GM06990 (cell line): ENCODE measurements around the gene ARF1.
A peak's percentile ranks its signal among the peaks of the same experiment; 100 is the strongest.

Source experiments
- DNase-seq: peaks from one replicate; pipeline ENCODE4 v3.0.0-alpha.2; 2011; ENCODE audit not compliant: insufficient read length; ENCODE audit errors: extremely low read depth
- H3K27me3 ChIP-seq: replicated peaks from 2 replicates; pipeline ENCODE4 v1.6.0; 2011; ENCODE audit warnings: low read length; ENCODE audit not compliant: control insufficient read depth, insufficient read depth
- H3K36me3 ChIP-seq: 2 replicates; pipeline ENCODE4 v1.5.1; 2011; ENCODE audit warnings: low read length; ENCODE audit not compliant: control insufficient read depth, insufficient read depth
- H3K4me3 ChIP-seq: replicated peaks from 2 replicates; pipeline ENCODE4 v1.5.1; 2011; ENCODE audit warnings: low read depth, mild to moderate bottlenecking, control low read depth, low read length
- TF ChIP-seq, protein P1 (sequence below): IDR thresholded peaks from 2 replicates; pipeline ENCODE4 v1.5.1; 2011; ENCODE audit warnings: low read length, control low read depth, mild to moderate bottlenecking, inconsistent platforms; ENCODE audit not compliant: insufficient read depth, poor library complexity, severe bottlenecking

The ARF1 gene

DNA sequence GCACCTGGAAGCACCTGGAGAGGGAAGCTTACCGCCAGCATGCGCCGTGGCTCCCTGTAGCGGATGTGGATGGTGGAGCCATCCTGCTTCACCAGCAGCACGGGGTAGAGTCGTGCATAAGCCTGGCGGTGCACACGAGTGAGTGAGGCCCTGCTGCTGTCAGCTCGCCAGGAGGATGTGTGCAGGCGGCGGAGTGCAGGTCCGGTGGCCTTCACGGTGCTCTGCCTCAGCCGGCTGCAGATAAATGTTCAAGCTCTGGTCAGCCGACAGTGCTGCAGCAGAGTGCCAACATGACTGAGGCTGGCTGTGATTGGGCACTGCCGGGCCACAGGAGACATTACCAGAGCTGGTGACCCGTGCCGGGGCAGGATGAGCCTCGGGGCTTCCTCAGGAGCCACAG, 25.1 kb downstream of the ARF1 start:
- DNase-seq, result no peak
- Histone ChIP-seq H3K36me3 (peaks cover 15% of the 10 kb centered on the region), H3K4me3 (no peak overlapping the region), H3K27me3 (no peaks in the 10 kb centered on the region)
- TF ChIP-seq, protein P1, sequence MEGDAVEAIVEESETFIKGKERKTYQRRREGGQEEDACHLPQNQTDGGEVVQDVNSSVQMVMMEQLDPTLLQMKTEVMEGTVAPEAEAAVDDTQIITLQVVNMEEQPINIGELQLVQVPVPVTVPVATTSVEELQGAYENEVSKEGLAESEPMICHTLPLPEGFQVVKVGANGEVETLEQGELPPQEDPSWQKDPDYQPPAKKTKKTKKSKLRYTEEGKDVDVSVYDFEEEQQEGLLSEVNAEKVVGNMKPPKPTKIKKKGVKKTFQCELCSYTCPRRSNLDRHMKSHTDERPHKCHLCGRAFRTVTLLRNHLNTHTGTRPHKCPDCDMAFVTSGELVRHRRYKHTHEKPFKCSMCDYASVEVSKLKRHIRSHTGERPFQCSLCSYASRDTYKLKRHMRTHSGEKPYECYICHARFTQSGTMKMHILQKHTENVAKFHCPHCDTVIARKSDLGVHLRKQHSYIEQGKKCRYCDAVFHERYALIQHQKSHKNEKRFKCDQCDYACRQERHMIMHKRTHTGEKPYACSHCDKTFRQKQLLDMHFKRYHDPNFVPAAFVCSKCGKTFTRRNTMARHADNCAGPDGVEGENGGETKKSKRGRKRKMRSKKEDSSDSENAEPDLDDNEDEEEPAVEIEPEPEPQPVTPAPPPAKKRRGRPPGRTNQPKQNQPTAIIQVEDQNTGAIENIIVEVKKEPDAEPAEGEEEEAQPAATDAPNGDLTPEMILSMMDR, result no peak

DNA sequence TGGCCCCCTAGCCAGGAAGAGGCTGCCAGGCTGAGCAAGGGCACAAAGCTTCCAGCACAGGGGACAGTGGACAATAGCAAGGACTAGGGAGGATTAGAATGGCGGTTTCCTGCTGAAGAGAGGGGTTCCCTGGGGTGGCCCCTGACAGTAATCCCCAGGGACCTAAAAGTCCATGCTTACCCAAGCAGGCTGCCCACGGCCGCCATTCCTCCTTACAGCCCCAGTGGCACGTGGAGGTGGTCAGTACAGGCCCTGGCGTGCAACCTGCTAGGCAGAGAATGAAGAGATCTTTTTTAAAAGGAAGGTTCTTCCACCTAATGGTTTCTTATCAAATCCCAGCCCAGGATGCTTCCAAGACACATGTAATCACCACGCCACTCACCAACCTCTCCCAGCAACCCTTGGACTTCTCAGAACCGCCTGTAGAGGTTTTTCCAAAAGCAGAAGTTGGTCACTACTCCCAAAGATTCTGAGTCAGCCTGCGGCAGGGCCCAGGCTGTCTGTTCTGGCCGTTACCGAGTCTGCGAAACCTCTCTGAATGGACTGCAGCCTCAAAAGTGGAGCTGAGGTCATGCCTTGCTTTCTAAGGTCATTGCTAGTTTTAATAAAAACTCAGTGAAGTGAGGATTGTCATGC, 25.7 kb downstream of the ARF1 start:
- Histone ChIP-seq H3K4me3 (peak overlapping the region; percentile 99), H3K36me3 (peaks cover 15% of the 10 kb centered on the region), H3K27me3 (no peaks in the 10 kb centered on the region)
- DNase-seq, result no peak
- TF ChIP-seq, protein P1, result no peak

DNA sequence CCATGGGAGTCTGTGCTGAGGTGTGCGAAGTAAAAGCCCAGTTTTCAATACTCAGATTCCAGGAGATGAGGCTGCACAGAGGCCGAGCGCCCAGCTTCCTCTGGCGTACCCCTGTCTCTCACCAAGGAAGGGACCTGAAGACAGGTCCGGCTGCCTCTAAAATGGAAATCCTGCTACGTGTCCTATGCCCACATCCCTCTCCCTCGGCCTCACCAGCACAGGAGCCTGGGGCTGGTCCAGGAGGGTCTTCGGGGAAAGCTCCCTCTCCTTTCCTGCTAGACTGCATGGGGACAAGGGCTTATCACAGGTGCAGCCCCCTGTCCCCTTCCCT, 26.2 kb downstream of the ARF1 start:
- TF ChIP-seq, protein P1, result no peak
- Histone ChIP-seq H3K36me3 (peaks cover 15% of the 10 kb centered on the region), H3K4me3 (peak overlapping the region; percentile 99), H3K27me3 (no peaks in the 10 kb centered on the region)
- no peak for DNase-seq

DNA sequence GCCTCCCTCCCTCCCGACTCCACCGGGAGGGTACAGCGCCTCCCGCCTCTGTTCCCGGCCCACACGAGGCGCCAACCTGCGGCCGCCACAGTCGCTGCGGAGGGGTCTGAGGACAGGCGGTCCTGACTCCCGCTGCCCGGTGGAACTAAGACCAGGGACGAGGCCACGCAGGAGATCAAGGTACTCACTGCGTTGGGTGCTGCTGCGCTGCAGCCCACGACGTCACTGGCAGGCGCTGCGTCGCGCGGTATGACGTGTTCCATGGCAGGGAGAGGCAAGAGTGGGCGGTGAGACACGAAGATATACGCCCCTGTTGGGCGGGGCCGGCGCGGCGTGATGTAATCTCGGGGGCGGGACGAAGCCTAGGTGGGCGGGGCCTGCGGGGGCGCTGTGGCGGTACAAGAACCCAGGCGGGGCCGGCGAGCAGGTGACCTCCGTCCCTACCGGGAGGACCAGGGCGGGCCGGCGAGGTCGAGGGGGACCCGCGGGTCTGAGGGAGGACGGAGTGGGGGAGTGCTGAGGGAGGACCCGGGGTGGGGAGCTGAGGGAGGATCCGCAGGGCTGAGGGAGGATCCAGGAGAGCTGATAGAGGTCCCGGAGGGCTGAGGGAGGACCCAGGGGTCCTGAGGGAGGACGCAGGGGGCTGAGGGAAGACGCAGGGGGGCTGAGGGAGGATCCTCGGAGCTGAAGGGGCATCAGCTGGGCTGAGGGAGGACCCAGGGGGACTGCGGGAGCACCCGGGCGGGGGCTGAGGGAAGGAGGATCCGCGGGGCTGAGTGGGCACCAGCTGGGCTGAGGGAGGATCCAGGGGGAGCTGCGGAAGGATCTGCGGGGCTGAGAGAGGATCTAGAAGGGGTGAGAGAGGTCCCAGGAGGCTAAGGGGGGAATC, 26.8 kb downstream of the ARF1 start, which contains the start of gene MRPL55:
Gene MRPL55 (minus strand): TSS at position 227 of the 889 bp plus-strand sequence. CDS start 1,039 bp downstream, outside the sequence.
- H3K27me3 ChIP-seq, result no peaks in the 10 kb centered on the region
- peaks cover 15% of the 10 kb centered on the region for H3K36me3 ChIP-seq
- H3K4me3 ChIP-seq, result peak within 1 kb of the TSS; percentile 99
- TF ChIP-seq, protein P1, result peak; percentile 5
- peak; percentile 98 for DNase-seq

DNA sequence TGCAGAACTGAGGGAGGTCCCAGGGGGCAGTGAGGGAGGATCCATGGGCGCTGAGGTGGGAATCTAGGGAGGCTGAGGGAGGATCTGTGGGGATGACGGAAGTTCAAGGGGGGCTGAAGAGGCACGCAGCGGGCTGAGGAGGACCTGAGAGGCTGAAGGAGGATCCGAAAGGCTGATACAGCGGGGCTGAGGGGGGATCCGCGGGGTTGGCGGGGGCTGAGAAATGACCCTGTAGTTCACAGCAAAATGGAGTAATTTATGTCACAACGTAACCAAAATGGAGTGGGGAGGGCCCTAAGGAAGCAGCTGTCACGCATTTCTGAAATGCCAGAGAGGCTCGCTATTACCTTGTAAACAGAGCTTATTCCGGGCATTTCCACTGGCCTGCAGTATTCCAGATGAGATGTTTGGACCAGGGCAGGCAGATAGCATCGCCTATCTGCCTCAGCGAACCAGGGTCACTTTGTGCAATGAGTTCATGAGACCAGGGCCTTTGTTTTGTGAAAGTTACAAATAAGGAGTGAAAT, 27.5 kb downstream of the ARF1 start:
- DNase-seq, result no peak
- Histone ChIP-seq H3K36me3 (peaks cover 15% of the 10 kb centered on the region), H3K4me3 (peak overlapping the region; percentile 99), H3K27me3 (no peaks in the 10 kb centered on the region)
- TF ChIP-seq, protein P1, result no peak
